Measurements from ENCODE around the gene ZNF445.

- TF ChIP-seq POLR2A (IDR thresholded peaks at IDR 0.05) = no peak
- TF ChIP-seq, protein P1, sequence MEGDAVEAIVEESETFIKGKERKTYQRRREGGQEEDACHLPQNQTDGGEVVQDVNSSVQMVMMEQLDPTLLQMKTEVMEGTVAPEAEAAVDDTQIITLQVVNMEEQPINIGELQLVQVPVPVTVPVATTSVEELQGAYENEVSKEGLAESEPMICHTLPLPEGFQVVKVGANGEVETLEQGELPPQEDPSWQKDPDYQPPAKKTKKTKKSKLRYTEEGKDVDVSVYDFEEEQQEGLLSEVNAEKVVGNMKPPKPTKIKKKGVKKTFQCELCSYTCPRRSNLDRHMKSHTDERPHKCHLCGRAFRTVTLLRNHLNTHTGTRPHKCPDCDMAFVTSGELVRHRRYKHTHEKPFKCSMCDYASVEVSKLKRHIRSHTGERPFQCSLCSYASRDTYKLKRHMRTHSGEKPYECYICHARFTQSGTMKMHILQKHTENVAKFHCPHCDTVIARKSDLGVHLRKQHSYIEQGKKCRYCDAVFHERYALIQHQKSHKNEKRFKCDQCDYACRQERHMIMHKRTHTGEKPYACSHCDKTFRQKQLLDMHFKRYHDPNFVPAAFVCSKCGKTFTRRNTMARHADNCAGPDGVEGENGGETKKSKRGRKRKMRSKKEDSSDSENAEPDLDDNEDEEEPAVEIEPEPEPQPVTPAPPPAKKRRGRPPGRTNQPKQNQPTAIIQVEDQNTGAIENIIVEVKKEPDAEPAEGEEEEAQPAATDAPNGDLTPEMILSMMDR (IDR thresholded peaks at IDR 0.05) = no peak
These were observed 48.0 kb downstream of the ZNF445 start for GRCh38 chr3:44429459-44429858.
